Measurements from ENCODE around the gene OXSR1.

Gene OXSR1

GRCh38 chr3:38136777-38137614, 28.3 kb upstream of the OXSR1 start, which contains the start of gene ACAA1:
Gene ACAA1 (minus strand): TSS chr3:38137127. CDS start chr3:38137035, 92 bp downstream.
- no peak for TF ChIP-seq CTCF (IDR thresholded peaks at IDR 0.05)
- no peak for TF ChIP-seq ZFX (IDR thresholded peaks at IDR 0.05; ENCODE audit: borderline replicate concordance)
- peak within 1 kb of the TSS; percentile 77 for H3K27ac ChIP-seq

GRCh38 chr3:38137615-38138348, 27.6 kb upstream of the OXSR1 start:
- TF ChIP-seq CTCF (IDR thresholded peaks at IDR 0.05), result no peak
- no peak for TF ChIP-seq ZFX (IDR thresholded peaks at IDR 0.05; ENCODE audit: borderline replicate concordance)
- H3K27ac ChIP-seq, result peak overlapping the region; percentile 77

- H3K27ac ChIP-seq, result peak within 1 kb of the TSS; percentile 77
- TF ChIP-seq CTCF (IDR thresholded peaks at IDR 0.05) (no peak), ZFX (IDR thresholded peaks at IDR 0.05; ENCODE audit: borderline replicate concordance) (no peak)
These were observed 26.8 kb upstream of the OXSR1 start, which contains the start of gene MYD88 for GRCh38 chr3:38138349-38139190. Gene MYD88 (plus strand): TSS chr3:38138661. CDS start chr3:38138701, 40 bp downstream.

- TF ChIP-seq ZFX (IDR thresholded peaks at IDR 0.05; ENCODE audit: borderline replicate concordance), result no peak
- H3K27ac ChIP-seq, result no peak overlapping the region
These were observed 26.1 kb upstream of the OXSR1 start for GRCh38 chr3:38139191-38139590.

GRCh38 chr3:38139652-38140051, 25.7 kb upstream of the OXSR1 start:
- TF ChIP-seq ZFX (IDR thresholded peaks at IDR 0.05; ENCODE audit: borderline replicate concordance) (no peak), CTCF (IDR thresholded peaks at IDR 0.05) (no peak)
- H3K27ac ChIP-seq, result no peak overlapping the region

GRCh38 chr3:38140326-38141172, 24.8 kb upstream of the OXSR1 start:
- TF ChIP-seq ZFX (IDR thresholded peaks at IDR 0.05; ENCODE audit: borderline replicate concordance), result no peak
- TF ChIP-seq CTCF (IDR thresholded peaks at IDR 0.05), result no peak
- H3K27ac ChIP-seq, result no peak overlapping the region

All from 22Rv1 (cell line).